Activated CD4-positive, CD25-positive, alpha-beta regulatory T cell treated with anti-CD3 and anti-CD28 coated beads, Interleukin-2, amount 50 U/mL, for 16 hours (primary cell): ENCODE measurements around the gene ITGB2.

ENCODE experiments used
- DNase-seq: peaks from one replicate; pipeline ENCODE4 v3.0.0-alpha.2; 2020; ENCODE audit warnings: low read depth, low spot score

Gene ITGB2

GRCh38 chr21:44955141-44955797 is 34.6 kb upstream of the ITGB2 start:
- no peak for DNase-seq

- no peak for DNase-seq
Observed at GRCh38 chr21:44954281-44954771, 33.6 kb upstream of the ITGB2 start.

DNA sequence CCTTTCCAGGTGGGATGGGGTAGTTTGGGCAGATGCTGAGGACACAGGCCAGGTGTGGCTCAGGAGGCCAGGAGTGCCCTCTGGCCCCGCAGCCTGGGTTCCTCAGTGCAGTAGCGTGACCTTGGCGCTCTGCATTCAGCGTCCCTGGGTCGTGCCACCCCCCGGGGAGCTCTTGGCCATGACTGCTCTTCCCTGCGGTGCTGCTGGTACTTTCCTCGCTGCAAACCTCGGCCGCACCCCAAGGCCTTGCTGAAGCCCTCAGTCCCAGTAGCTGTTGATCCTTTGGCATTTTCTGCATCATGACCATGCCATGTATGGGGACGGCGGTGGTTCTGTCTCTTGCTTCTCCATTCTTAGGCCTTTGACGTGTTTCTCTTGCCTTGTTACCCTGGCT is 32.9 kb upstream of the ITGB2 start:
- DNase-seq, result no peak

DNA sequence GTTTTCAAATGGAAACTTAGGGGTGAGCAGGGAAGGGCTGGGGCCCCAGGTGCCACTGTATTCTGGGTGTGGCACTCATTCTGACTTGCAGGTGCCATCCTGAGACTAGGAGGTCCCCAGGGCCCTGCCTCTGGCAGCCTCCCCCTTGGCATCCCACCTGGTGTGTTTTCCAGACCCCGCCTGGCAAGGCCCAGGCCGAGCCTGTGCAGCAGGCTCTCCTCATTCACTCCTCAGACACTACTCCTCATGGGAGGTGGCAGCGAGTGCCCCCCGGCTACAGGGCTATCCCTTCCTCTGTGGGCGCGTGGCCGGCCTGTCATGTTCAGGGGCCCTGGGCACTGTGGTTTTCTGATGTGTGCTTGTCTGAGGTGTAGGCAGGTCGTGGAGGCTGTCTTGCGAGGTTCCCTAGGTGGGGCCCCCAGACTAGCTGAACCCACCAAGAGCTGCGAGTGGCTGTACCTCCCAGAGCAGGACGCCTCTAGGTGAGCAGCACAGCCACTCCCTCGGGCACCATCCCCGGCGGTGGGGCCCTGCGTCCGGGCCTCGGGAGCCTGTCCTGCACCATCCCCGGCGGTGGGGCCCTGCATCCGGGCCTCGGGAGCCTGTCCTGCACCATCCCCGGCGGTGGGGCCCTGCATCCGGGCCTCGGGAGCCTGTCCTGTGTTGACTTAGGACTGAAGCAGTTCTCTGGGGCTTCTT is 32.4 kb upstream of the ITGB2 start:
- DNase-seq, result no peak

GRCh38 chr21:44952116-44952928 is 31.6 kb upstream of the ITGB2 start:
- DNase-seq, result no peak

DNA sequence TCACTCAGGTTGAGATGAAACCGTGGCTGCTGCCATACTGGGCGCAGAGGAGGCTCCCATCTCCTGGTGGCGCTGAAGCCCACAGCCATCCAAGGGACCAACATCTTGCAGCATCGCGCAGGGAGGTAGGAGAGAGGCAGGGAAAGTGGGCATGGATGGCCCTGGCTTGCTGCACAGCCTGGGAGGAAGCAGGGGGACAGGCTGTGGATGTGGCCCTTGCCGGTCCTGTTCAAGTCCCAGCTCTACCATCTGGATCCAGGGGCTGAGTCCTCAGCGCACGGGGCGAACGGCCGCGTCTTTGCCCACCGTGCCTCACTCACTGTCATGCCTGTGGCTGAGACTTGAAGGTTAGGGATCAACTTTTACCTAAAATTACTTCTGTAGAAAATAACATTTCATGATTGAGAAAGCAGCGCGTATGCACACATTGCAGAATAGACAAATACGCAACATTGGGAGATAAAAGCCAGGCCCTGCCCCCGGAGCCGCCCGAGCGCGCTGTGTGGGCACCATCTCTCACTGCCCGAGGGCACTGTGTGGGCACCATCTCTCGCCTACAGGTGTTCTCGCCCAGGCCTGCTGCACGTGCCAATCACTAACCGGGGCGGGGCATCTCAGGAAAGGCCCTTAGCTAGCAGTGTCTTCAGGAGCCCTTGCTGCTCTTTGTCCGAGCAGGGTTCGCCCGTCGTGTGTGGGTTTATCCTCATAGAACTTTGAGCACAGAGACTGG is 30.7 kb upstream of the ITGB2 start:
- DNase-seq, result no peak

- DNase-seq, result no peak
Observed at GRCh38 chr21:44950351-44950750, 29.7 kb upstream of the ITGB2 start.

DNA sequence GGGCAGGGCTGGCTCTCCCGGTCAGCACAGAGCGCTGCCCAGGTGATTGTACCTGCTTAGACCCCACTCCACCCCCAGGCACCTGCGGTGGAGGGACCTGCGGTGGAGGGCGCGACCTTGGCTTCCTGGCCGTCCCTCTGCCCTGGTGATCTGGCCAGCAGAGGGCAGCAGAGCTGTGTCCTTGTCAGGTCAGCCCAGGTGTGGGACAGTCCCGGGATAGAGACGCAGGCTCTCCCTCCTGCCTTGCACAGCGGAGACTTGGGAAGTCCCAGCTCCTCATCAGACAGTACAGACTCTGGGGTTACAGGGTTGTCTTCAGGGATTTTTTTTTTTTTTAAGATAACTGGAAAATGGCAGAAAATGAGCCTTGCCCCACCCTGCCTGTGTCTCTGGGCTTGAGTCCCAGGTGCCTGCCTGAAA is 29.1 kb upstream of the ITGB2 start:
- peak; percentile 68 for DNase-seq

DNA sequence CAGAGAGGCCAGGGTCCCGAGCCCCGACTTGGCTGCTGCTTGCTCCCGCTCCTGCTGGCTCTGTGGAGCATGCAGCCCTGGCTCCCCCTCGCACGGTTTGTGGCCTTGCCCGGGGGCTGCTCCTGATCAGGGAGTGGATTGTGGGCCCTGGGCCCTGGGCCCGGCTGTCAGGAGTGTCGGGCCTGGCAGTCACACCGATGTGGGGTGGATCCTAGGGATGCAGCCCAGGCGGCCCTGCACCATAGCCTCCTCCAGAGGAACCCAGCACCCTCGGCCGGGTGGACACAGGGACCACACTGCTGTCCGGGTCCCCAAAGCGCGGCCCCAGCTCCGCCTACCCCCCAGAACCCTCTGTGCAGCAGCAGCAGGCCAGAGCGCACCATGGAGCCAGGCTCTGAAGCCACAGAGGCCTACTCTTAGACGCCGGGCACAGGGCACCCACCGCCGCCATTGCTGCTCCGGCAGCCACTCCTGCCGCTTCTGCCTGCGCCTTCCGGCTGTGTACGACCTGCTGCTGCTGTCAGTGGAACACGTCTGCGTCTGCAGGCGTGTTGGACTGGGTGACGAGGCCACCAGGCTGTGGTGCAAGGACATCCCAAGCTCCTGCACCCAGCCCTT is 28.6 kb upstream of the ITGB2 start:
- DNase-seq, result no peak

- DNase-seq, result no peak
Observed at GRCh38 chr21:44948426-44949120, 27.9 kb upstream of the ITGB2 start.

GRCh38 chr21:44947930-44948331 is 27.2 kb upstream of the ITGB2 start:
- no peak for DNase-seq

DNA sequence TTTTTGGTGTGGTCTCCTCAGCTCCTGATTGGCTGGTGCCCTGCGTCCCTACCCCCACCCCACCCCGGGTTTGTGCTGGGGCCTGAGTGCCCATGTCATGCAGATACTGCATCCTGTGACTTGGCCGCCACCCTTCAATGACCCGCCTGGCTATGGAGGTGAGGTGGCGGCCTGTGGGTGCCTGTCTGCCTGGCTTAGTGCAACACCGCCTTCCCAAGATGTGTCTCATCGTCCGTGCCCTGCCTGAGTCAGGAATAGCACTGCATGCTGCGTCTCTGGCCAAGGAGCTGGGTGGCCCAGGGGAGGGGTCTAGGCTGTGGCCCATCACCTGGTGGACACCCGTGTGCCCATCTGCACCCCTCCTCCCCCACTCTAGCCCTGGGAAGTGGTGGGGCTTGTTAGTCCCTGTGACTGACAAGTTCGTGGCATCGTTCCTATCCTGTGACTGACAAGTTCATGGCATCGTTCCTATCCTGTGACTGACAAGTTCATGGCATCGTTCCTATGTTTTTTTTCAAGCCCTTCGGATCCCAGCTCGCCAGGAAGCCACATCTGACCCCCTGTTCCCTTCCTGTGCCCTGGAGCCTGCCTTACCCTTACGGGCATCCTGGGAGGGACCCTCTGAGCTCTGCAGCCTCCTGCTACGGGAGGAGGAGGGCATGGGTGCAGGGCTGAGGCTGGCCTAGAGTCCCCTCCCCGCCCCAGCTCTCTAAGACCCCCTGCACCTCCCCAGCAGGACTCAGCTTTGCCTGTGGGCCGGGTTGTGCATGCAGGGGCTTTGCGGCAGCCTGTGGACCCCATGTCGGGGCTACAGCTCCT is 26.6 kb upstream of the ITGB2 start:
- DNase-seq, result no peak

- DNase-seq, result no peak
Observed at GRCh38 chr21:44946254-44947041, 25.7 kb upstream of the ITGB2 start.

GRCh38 chr21:44944596-44944995 is 23.9 kb upstream of the ITGB2 start:
- DNase-seq, result no peak

GRCh38 chr21:44943686-44944550 is 23.2 kb upstream of the ITGB2 start:
- DNase-seq, result no peak

DNA sequence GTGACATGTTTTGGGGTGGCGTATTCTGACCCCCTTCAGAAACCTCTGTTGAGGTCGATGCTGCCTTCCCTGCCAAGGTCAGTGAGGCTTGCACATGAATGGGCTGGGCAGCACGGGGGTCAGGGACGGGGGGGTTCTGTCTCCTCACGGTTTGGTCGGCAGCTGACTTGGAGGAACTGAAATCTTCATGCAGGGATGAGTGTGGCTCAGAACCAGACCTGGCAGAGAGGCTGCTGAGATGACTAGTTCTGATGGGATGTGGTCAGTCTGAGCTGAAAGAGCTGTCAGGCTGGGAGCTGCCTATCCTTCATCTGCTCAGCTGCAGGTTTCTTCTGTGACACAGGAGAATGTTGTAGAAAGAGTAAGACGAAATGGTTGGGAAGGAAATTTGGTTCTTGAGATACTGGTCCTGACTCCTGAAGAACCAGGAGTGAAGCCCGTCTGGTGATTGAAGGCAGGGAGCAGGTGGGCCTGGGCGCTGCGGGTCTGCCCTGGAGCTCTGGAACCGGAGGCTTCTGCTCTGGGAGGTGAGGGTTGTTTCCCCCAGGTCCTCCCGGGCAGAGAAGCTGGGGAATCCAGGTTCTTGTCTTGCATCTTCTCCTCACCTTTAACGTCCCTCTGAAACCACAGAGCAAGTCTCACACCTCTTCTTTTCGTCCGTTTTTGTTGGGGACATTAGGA is 22.4 kb upstream of the ITGB2 start:
- no peak for DNase-seq

DNA sequence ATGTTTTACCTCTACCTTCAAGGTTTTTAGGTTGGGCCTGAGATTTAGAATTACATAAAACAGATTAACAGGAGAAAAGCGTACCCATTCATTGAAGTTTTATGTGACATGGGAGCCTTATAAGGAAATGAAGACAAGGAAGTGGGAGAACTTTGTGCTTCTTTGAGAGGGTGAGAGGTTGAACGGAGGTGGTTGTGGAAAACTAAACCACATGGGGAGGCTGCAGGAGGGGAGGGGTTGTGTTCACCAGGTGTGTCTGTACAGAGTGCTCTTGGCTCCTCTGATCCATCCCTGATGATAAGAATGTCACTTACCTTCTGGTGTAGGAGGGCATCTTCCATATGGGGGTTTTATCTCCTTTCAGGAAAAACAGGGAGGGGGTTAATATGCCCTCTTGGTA is 21.9 kb upstream of the ITGB2 start:
- DNase-seq, result no peak

GRCh38 chr21:44941567-44941966 is 20.9 kb upstream of the ITGB2 start:
- no peak for DNase-seq
